ENCODE results near the gene WDR73.
A peak's percentile ranks its signal among the peaks of the same experiment; 100 is the strongest.

Gene WDR73

DNA sequence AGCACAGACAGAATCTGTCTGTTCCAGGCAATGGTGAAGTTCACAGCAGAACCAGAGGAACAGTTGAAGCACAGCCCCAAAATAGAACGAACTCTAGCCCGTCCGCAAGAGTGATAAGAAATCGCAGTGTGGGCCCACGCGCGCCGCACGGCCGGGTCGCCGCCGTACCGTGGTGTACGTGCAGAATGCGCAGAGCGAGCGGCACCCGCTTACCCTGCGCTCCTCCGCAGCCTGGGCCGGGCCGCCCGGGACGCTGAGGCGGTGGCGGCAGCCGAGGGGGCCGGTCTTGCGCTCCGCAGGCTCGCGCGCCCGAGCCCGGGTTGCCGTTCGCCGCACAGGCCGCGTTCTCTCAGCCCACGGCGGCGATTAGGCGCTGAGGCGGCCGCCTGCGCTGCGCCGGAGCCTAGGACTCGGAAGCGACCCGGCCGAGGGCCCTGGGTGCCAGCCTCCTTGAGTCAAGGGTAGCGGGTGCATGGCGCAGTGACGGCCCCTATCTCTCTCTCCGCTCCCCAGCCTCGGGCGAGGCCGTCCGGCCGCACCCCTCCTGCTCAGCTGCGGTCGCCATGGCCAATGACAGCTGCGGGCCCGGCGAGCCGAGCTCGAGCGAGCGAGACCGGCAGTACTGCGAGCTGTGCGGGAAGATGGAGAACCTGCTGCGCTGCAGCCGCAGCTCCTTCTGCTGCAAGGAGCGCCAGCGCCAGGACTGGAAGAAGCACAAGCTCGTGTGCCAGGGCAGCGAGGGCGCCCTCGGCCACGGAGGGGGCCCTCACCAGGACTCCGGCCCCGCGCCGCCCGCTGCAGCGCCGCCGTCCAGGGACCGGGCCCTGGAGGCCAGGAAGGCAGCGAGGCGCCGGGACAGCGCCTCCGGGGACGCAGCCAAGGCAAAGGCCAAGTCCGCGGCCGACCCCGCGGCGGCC is 20.5 kb downstream of the WDR73 start:
- TF ChIP-seq POLR2AphosphoS5 (IDR thresholded peaks at IDR 0.05; ENCODE audit: low read depth, low read length) (no peak), FOXP2 (optimal IDR thresholded peaks at IDR 0.05; ENCODE audit: borderline replicate concordance, extremely low read depth, extremely low read length, insufficient read depth) (peak; percentile 51), TAF1 (IDR thresholded peaks at IDR 0.05; ENCODE audit: borderline replicate concordance, insufficient read depth, low read length) (no peak)

DNA sequence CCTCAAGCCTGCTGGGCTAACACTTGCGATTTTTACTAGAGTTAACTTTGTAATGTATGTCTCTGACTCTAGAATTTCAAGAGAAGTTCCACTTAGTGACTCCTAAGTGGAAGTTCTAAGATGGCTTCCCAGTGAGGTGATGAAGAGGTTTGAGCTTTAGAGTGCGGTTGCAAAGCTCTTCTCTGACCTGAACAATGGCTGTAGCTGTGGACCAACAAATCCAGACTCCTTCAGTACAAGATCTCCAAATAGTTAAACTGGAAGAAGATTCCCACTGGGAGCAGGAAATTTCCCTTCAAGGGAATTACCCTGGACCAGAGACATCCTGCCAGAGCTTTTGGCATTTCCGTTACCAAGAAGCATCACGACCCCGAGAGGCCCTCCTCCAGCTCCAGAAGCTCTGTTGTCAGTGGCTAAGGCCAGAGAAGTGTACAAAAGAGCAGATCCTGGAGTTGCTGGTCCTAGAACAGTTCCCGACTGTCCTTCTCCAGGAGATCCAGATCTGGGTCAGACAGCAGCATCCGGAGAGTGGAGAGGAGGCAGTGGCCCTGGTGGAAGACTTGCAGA is 22.3 kb downstream of the WDR73 start:
- TF ChIP-seq FOXP2 (optimal IDR thresholded peaks at IDR 0.05; ENCODE audit: borderline replicate concordance, extremely low read depth, extremely low read length, insufficient read depth) = no peak
- TF ChIP-seq SIN3A (IDR thresholded peaks at IDR 0.05; ENCODE audit: borderline replicate concordance, insufficient read depth, low read length) = no peak
- TF ChIP-seq TAF1 (IDR thresholded peaks at IDR 0.05; ENCODE audit: borderline replicate concordance, insufficient read depth, low read length) = no peak
- TF ChIP-seq, protein P1, sequence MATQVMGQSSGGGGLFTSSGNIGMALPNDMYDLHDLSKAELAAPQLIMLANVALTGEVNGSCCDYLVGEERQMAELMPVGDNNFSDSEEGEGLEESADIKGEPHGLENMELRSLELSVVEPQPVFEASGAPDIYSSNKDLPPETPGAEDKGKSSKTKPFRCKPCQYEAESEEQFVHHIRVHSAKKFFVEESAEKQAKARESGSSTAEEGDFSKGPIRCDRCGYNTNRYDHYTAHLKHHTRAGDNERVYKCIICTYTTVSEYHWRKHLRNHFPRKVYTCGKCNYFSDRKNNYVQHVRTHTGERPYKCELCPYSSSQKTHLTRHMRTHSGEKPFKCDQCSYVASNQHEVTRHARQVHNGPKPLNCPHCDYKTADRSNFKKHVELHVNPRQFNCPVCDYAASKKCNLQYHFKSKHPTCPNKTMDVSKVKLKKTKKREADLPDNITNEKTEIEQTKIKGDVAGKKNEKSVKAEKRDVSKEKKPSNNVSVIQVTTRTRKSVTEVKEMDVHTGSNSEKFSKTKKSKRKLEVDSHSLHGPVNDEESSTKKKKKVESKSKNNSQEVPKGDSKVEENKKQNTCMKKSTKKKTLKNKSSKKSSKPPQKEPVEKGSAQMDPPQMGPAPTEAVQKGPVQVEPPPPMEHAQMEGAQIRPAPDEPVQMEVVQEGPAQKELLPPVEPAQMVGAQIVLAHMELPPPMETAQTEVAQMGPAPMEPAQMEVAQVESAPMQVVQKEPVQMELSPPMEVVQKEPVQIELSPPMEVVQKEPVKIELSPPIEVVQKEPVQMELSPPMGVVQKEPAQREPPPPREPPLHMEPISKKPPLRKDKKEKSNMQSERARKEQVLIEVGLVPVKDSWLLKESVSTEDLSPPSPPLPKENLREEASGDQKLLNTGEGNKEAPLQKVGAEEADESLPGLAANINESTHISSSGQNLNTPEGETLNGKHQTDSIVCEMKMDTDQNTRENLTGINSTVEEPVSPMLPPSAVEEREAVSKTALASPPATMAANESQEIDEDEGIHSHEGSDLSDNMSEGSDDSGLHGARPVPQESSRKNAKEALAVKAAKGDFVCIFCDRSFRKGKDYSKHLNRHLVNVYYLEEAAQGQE (IDR thresholded peaks at IDR 0.05; ENCODE audit: insufficient read depth in 1 of 2, low read depth in 2 of 2, low read length in 2 of 2) = no peak
- no peak for TF ChIP-seq POLR2AphosphoS5 (IDR thresholded peaks at IDR 0.05; ENCODE audit: low read depth, low read length)

DNA sequence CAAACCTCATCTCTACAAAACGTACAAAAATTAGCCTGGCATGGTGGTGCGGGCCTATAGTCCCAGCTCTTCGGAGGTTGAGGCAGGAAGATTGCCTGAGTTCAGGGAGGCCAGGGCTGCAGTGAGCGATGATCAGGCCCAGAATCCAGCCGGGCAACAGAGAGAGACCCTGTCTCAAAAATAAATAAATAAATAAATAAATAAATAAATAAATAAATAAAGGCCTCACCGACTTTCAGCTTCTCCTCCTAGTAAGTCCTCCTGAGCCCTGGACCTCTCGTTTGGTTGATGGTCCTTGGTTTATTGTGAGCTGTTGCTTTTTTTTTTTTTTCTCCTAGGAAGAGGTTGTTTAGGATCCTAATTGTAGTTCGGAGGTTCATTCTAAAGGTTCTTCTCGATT is 25.1 kb downstream of the WDR73 start:
- TF ChIP-seq SIN3A (IDR thresholded peaks at IDR 0.05; ENCODE audit: borderline replicate concordance, insufficient read depth, low read length) = no peak
- TF ChIP-seq POLR2AphosphoS5 (IDR thresholded peaks at IDR 0.05; ENCODE audit: low read depth, low read length) = no peak
- TF ChIP-seq FOXP2 (optimal IDR thresholded peaks at IDR 0.05; ENCODE audit: borderline replicate concordance, extremely low read depth, extremely low read length, insufficient read depth) = no peak
- TF ChIP-seq TAF1 (IDR thresholded peaks at IDR 0.05; ENCODE audit: borderline replicate concordance, insufficient read depth, low read length) = no peak
- TF ChIP-seq, protein P1 (IDR thresholded peaks at IDR 0.05; ENCODE audit: insufficient read depth in 1 of 2, low read depth in 2 of 2, low read length in 2 of 2) = no peak

DNA sequence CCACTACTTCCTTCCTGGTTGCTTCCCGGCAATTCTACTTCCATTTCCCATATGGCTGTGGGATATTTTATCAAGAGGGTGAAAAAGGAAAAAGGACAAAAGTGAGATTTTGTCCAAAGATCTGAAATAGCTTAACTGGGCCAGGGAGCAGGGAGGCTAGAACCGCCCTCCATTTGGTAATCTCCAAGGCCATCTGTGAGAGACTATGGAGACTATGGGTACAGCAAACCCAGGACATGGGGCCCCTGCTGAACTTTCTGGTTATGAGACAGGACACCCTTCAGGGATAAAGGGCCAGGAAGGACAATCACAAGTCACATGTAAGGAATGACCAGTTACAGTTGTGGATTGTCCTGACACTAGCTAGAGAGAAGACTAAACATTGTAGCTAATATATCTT is 29.0 kb downstream of the WDR73 start:
- no peak for TF ChIP-seq FOXP2 (optimal IDR thresholded peaks at IDR 0.05; ENCODE audit: borderline replicate concordance, extremely low read depth, extremely low read length, insufficient read depth)
- TF ChIP-seq TAF1 (IDR thresholded peaks at IDR 0.05; ENCODE audit: borderline replicate concordance, insufficient read depth, low read length) = no peak
- TF ChIP-seq SIN3A (IDR thresholded peaks at IDR 0.05; ENCODE audit: borderline replicate concordance, insufficient read depth, low read length) = no peak
- TF ChIP-seq, protein P1 (IDR thresholded peaks at IDR 0.05; ENCODE audit: insufficient read depth in 1 of 2, low read depth in 2 of 2, low read length in 2 of 2) = no peak
- no peak for TF ChIP-seq POLR2AphosphoS5 (IDR thresholded peaks at IDR 0.05; ENCODE audit: low read depth, low read length)

DNA sequence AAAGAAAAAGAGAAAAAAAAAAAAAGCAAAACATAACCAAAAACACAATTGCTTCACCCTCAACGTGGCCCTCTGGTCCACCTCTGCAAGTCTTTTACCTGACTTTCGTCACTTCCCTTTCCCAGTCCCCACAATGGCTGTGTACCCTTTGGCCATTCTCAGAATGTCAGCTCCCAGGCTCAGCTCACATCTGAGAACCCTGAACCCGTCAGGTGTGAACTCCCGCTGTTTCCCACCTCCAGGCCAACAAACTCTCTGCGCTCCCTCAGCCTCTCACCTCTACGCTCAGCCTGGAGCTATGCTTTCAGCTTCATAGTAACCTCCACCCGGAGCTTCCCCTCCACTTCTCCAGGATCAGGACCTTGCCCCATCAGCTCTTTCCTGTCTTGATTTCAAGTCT is 29.7 kb downstream of the WDR73 start:
- TF ChIP-seq, protein P1 (IDR thresholded peaks at IDR 0.05; ENCODE audit: insufficient read depth in 1 of 2, low read depth in 2 of 2, low read length in 2 of 2) = no peak
- TF ChIP-seq POLR2AphosphoS5 (IDR thresholded peaks at IDR 0.05; ENCODE audit: low read depth, low read length) = no peak
- no peak for TF ChIP-seq SIN3A (IDR thresholded peaks at IDR 0.05; ENCODE audit: borderline replicate concordance, insufficient read depth, low read length)
- TF ChIP-seq FOXP2 (optimal IDR thresholded peaks at IDR 0.05; ENCODE audit: borderline replicate concordance, extremely low read depth, extremely low read length, insufficient read depth) = no peak
- TF ChIP-seq TAF1 (IDR thresholded peaks at IDR 0.05; ENCODE audit: borderline replicate concordance, insufficient read depth, low read length) = no peak
